IMR-90 (cell line): ENCODE results near the gene LDAH. TPM values are rescaled to one million over a fixed set of nuclear protein-coding genes. Genes with fewer than 3 reads are reported as not detected.

Experiments
- ATAC-seq: fragments of 200-7000 bp; cut with Tn5 transposase; 2 replicates; pipeline ENCODE4 v1.9.1; 2020; ENCODE audit warnings: low read depth, mild to moderate bottlenecking, moderate library complexity
- BruUV-seq: library from RNA; stranded (reverse); fragments of 400-500 nt; replicated peaks from 2 replicates; lab custom pipeline; 2021; lab: Mats Ljungman, UMichigan
- CTCF ChIA-PET: fragments of 300-600 bp; formaldehyde crosslinking; extraction: SDS; loops from one replicate; lab custom pipeline; 2021; ENCODE audit warnings: antibody characterized with exemption; lab: Yijun Ruan, JAX
- POLR2A ChIA-PET: fragments of 300-600 bp; sonication (Branson Sonifier 250); formaldehyde crosslinking; loops from one replicate; lab custom pipeline; 2022; ENCODE audit warnings: antibody characterized with exemption; ENCODE audit not compliant: unreplicated experiment; lab: Charles Lee
- DNase-seq: peaks from one replicate; pipeline ENCODE4 v3.0.0; 2013
- H2AFZ ChIP-seq: replicated peaks from 2 replicates; pipeline ENCODE3; 2013; ENCODE audit warnings: low read length, mild to moderate bottlenecking; ENCODE audit not compliant: poor library complexity
- H2AK5ac ChIP-seq: 2 replicates; pipeline ENCODE4 v1.6.1; 2013; ENCODE audit warnings: low read depth, low read length, inconsistent platforms
- H2AK9ac ChIP-seq: replicated peaks from 2 replicates; pipeline ENCODE3; 2013; ENCODE audit warnings: mild to moderate bottlenecking, low read depth, low read length, moderate library complexity; ENCODE audit not compliant: poor library complexity
- H2BK120ac ChIP-seq: 2 replicates; pipeline ENCODE4 v1.6.1; 2013; ENCODE audit warnings: low read depth, low read length, inconsistent platforms
- H2BK15ac ChIP-seq: 3 replicates; pipeline ENCODE4 v1.6.1; 2013; ENCODE audit warnings: low read depth, low read length, inconsistent platforms
- H2BK20ac ChIP-seq: 2 replicates; pipeline ENCODE4 v1.6.1; 2013; ENCODE audit warnings: low read depth, mild to moderate bottlenecking, inconsistent platforms, low read length, moderate library complexity
- H2BK5ac ChIP-seq: 2 replicates; pipeline ENCODE4 v1.6.1; 2013; ENCODE audit warnings: mild to moderate bottlenecking, low read depth, low read length, inconsistent platforms; ENCODE audit not compliant: poor library complexity, severe bottlenecking
- H3K14ac ChIP-seq: replicated peaks from 2 replicates; pipeline ENCODE4 v1.6.1; 2013; ENCODE audit warnings: low read depth, low read length, inconsistent platforms
- H3K18ac ChIP-seq: 2 replicates; pipeline ENCODE4 v1.6.1; 2013; ENCODE audit warnings: low read depth, low read length, control low read depth
- H3K23ac ChIP-seq: 2 replicates; pipeline ENCODE4 v1.6.1; 2013; ENCODE audit warnings: low read depth, low read length, inconsistent platforms
- H3K27ac ChIP-seq: 2 replicates; pipeline ENCODE4 v1.5.1; 2013; ENCODE audit warnings: mild to moderate bottlenecking, control low read depth, low read length; ENCODE audit not compliant: insufficient read depth
- H3K27me3 ChIP-seq: 2 replicates; pipeline ENCODE4 v1.6.1; 2013; ENCODE audit warnings: low read length; ENCODE audit not compliant: control insufficient read depth, insufficient read depth
- H3K36me3 ChIP-seq: 2 replicates; pipeline ENCODE4 v1.6.1; 2013; ENCODE audit warnings: low read length, mixed read lengths; ENCODE audit not compliant: control insufficient read depth, insufficient read depth
- H3K4ac ChIP-seq: 2 replicates; pipeline ENCODE4 v1.6.1; 2013; ENCODE audit warnings: low read depth, low read length, inconsistent platforms
- H3K4me1 ChIP-seq: 2 replicates; pipeline ENCODE4 v1.6.1; 2013; ENCODE audit warnings: low read length, mixed read lengths; ENCODE audit not compliant: control insufficient read depth, insufficient read depth
- H3K4me2 ChIP-seq: 2 replicates; pipeline ENCODE4 v1.6.1; 2013; ENCODE audit warnings: low read depth, mild to moderate bottlenecking, control low read depth, low read length, moderate library complexity
- H3K4me3 ChIP-seq: 2 replicates; pipeline ENCODE4 v1.5.1; 2013; ENCODE audit warnings: low read depth, mild to moderate bottlenecking, control low read depth, low read length, moderate library complexity; ENCODE audit not compliant: insufficient read depth
- H3K56ac ChIP-seq: 2 replicates; pipeline ENCODE4 v1.6.1; 2013; ENCODE audit warnings: low read length, inconsistent platforms; ENCODE audit not compliant: insufficient read depth; ENCODE audit errors: extremely low read depth
- H3K79me1 ChIP-seq, 2 experiments: 2 replicates each; pipeline ENCODE4 v1.6.1; 2013; ENCODE audit warnings: low read length in 2 of 2, inconsistent platforms in 1 of 2, low read depth in 1 of 2
- H3K9ac ChIP-seq: 2 replicates; pipeline ENCODE4 v1.6.1; 2013; ENCODE audit warnings: low read depth, low read length, control low read depth
- H3K9me1 ChIP-seq: 2 replicates; pipeline ENCODE4 v1.6.1; 2013; ENCODE audit warnings: low read length, inconsistent platforms; ENCODE audit not compliant: insufficient read depth
- H3K9me3 ChIP-seq: 2 replicates; pipeline ENCODE4 v1.6.1; 2013; ENCODE audit warnings: low read length; ENCODE audit not compliant: control insufficient read depth, insufficient read depth
- H4K20me1 ChIP-seq: 2 replicates; pipeline ENCODE4 v1.6.1; 2013; ENCODE audit warnings: low read length, inconsistent platforms; ENCODE audit not compliant: insufficient read depth
- H4K5ac ChIP-seq: 2 replicates; pipeline ENCODE4 v1.6.1; 2013; ENCODE audit warnings: mild to moderate bottlenecking, low read depth, low read length, control low read depth
- H4K8ac ChIP-seq, 2 experiments: 2 replicates each; pipeline ENCODE4 v1.6.1; 2013; ENCODE audit warnings: low read depth in 2 of 2, low read length in 2 of 2, control low read depth in 1 of 2, inconsistent platforms in 1 of 2
- H4K91ac ChIP-seq: 2 replicates; pipeline ENCODE4 v1.6.1; 2013; ENCODE audit warnings: low read depth, low read length, inconsistent platforms; ENCODE audit not compliant: insufficient read depth
- MAZ ChIP-seq: IDR thresholded peaks from 2 replicates; pipeline ENCODE4 v1.6.1; 2012; ENCODE audit warnings: low read depth, mild to moderate bottlenecking, low read length, improper control_type of control experiment, moderate library complexity, borderline replicate concordance
- MXI1 ChIP-seq: IDR thresholded peaks from 2 replicates; pipeline ENCODE4 v1.6.1; 2012; ENCODE audit warnings: low read depth, mild to moderate bottlenecking, low read length, moderate library complexity, borderline replicate concordance
- POLR2A ChIP-seq: IDR thresholded peaks from 2 replicates; pipeline ENCODE4 v1.6.1; 2012; ENCODE audit warnings: mild to moderate bottlenecking, low read depth, low read length
- RCOR1 ChIP-seq: IDR thresholded peaks from 2 replicates; pipeline ENCODE4 v1.6.1; 2012; ENCODE audit warnings: mild to moderate bottlenecking, low read length, improper control_type of control experiment; ENCODE audit not compliant: insufficient replicate concordance
- WGBS, 2 experiments: methylation state at CpG; one replicate each; pipeline versions ENCODE4 v1.1.5 to v1.1.7; 2013; ENCODE audit warnings: missing lambda C conversion rate in 2 of 2; ENCODE audit not compliant: insufficient read length in 1 of 2; ENCODE audit errors: extremely low coverage in 2 of 2; 5-methylcytosine and 5-hydroxymethylcytosine counted together
- dilution Hi-C: fragments of 300-500 bp; cut with HindIII; formaldehyde crosslinking; loops from one replicate; pipeline ENCODE4 v1.14.3; 2018; ENCODE audit warnings: low sequenced_read_pairs; ENCODE audit not compliant: unreplicated experiment
- in situ Hi-C: fragments of 300-500 bp; cut with MboI; formaldehyde crosslinking; loops from 3 replicates; pipeline ENCODE4 v1.14.3; 2019; ENCODE audit warnings: low sequenced_read_pairs, inconsistent platforms, mixed read lengths
- intact Hi-C: fragments of 100-400 bp; cut with micrococcal nuclease; formaldehyde crosslinking; loops from 2 replicates; pipeline ENCODE4 v1.10.0; 2022
- polyA plus RNA-seq, 3 experiments: library from polyadenylated mRNA; depleted of rRNA; stranded (reverse); fragments of >200 nt; gene quantifications; 2 replicates each; pipeline ENCODE4 v1.2.3, GENCODE V29; 2012; ENCODE audit warnings: low replicate concordance in 1 of 3
- total RNA-seq: library from RNA; depleted of rRNA; stranded (reverse); fragments of >200 nt; gene quantifications from 2 replicates; pipeline ENCODE4 v1.2.3, GENCODE V29; 2012; rRNA removed
- TF ChIP-seq, protein P1 (sequence below): fragments of 150-350 bp; IDR thresholded peaks from 2 replicates; pipeline ENCODE4 v1.6.1; 2017; ENCODE audit warnings: mild to moderate bottlenecking, antibody characterized with exemption, low read length, low read depth

The LDAH gene
- total and polyA plus RNA-seq, 2 of the 4 experiments (the other 2 are of a cell fraction): 12.1 to 31.7 TPM

- Histone ChIP-seq H3K36me3 (peaks cover 17% of the 10 kb centered on the region; the same call in 1 of the 2 replicates), H2AFZ (no peak overlapping the region), H4K91ac (no peak overlapping the region), H2AK5ac (no peak overlapping the region), H3K4me2 (no peak overlapping the region; the same call in 1 of the 2 replicates), H2BK20ac (no peak overlapping the region), H3K9ac (no peak overlapping the region), H2AK9ac (peak overlapping the region; percentile 8), H3K9me1 (no peaks in the 10 kb centered on the region), H3K56ac (no peak overlapping the region), H2BK5ac (no peak overlapping the region), H3K18ac (no peak overlapping the region), H3K9me3 (no peaks in the 10 kb centered on the region), H4K20me1 (no peaks in the 10 kb centered on the region), H4K8ac (no peak overlapping the region), H3K27ac (no peak overlapping the region), H3K4ac (no peak overlapping the region), H3K27me3 (no peaks in the 10 kb centered on the region), H3K79me1 (no peaks in the 10 kb centered on the region), H3K14ac (0 out of 2 replicates have a peak overlapping the region, but pooled peaks have one; percentile 25), H3K4me1 (peaks cover 11% of the 10 kb centered on the region), H2BK120ac (no peak overlapping the region), H2BK15ac (no peak overlapping the region), H3K4me3 (no peak overlapping the region), H3K23ac (no peak overlapping the region), H4K5ac (no peak overlapping the region)
- intact Hi-C loops (loop anchor here (1.0 to 5.0 kb wide), 5 partner anchors 16 to 223 kb away; no protein-coding TSS in a partner anchor), in situ Hi-C loops (loop anchor here (5.0 kb wide), 1 partner anchor 192 kb away; no protein-coding TSS in a partner anchor), dilution Hi-C loops (loop anchor here (25.0 kb wide), 1 partner anchor 247 kb away; no protein-coding TSS in a partner anchor)
- 64% methylated on average over 6 of the region's 9 CpGs; no CpG with 5 or more reads in 1 of the 2 experiments for WGBS, 2 experiments
- no peak for TF ChIP-seq MAZ
- TF ChIP-seq MXI1: no peak
- no peak for TF ChIP-seq RCOR1
- TF ChIP-seq, protein P1, sequence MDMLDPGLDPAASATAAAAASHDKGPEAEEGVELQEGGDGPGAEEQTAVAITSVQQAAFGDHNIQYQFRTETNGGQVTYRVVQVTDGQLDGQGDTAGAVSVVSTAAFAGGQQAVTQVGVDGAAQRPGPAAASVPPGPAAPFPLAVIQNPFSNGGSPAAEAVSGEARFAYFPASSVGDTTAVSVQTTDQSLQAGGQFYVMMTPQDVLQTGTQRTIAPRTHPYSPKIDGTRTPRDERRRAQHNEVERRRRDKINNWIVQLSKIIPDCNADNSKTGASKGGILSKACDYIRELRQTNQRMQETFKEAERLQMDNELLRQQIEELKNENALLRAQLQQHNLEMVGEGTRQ: no peak
- no peak for TF ChIP-seq POLR2A
- ChIA-PET POLR2A (interaction anchor here (1.8 kb wide), 1 partner anchor 188 kb away, joined by 10 read pairs; the partner anchor contains the start of gene RHOB), CTCF (interaction anchor here (0.7 to 2.1 kb wide), 9 partner anchors 17 to 251 kb away, joined by 3 to 17 read pairs (median 5); partner anchors contain the start of gene RHOB)
- DNase-seq: peak; percentile 72
- peak; percentile 5; the same call in 1 of the 2 replicates for ATAC-seq
- BruUV-seq: no TSS peak
Observed at GRCh38 chr2:20634507-20635112, 188.3 kb downstream of the LDAH start.

Other genes starting within 250 kb of the LDAH start
- gene HS1BP3, start 172.0 kb downstream of the LDAH start, total RNA-seq: 9.0 and 10.3 TPM in 2 replicates
- gene HS1BP3, start 172.0 kb downstream of the LDAH start, polyA plus RNA-seq (2012; rRNA removed): 13.6 and 14.8 TPM in 2 replicates
- gene GDF7, start 156.0 kb downstream of the LDAH start, total RNA-seq: under 0.01 TPM in 2 replicates
- 0.02 TPM in 1 of 2 replicates, not detected in the other for gene GDF7, start 156.0 kb downstream of the LDAH start, polyA plus RNA-seq (2012; rRNA removed)
- under 0.01 TPM in 2 replicates for gene APOB, start 221.0 kb upstream of the LDAH start, total RNA-seq
- not detected in 2 replicates for gene APOB, start 221.0 kb upstream of the LDAH start, polyA plus RNA-seq (2012; rRNA removed)